A673 (cell line): ENCODE measurements around the gene IBTK. TPM values are rescaled to one million over a fixed set of nuclear protein-coding genes. Genes with fewer than 3 reads are reported as not detected.
"Not testable (repeated sequence)": the region's sequence is repeated elsewhere in the genome, so short reads cannot be mapped to it uniquely, and the experiment has no call there.

ENCODE experiments used
- BruUV-seq: library from RNA; stranded (reverse); fragments of 400-500 nt; replicated peaks from 2 replicates; lab custom pipeline; 2021; lab: Mats Ljungman, UMichigan
- CTCF ChIA-PET: fragments of 300-600 bp; sonication (Branson Sonifier 250); formaldehyde crosslinking; loops from one replicate; lab custom pipeline; 2022; ENCODE audit warnings: antibody characterized with exemption; lab: Charles Lee
- POLR2A ChIA-PET: fragments of 300-600 bp; sonication (Branson Sonifier 250); formaldehyde crosslinking; loops from one replicate; lab custom pipeline; 2022; ENCODE audit warnings: antibody characterized with exemption; ENCODE audit not compliant: low non-redundant PET; lab: Charles Lee
- DNase-seq: peaks from one replicate; pipeline ENCODE4 v3.0.0-alpha.2; 2015; ENCODE audit warnings: low spot score
- H3K27ac ChIP-seq: fragments of 200-600 bp; sonication (generic); 2 replicates; pipeline ENCODE4 v1.5.1; 2016; ENCODE audit warnings: mixed run types, low read depth, mild to moderate bottlenecking, mixed read lengths, antibody characterized with exemption, low read length; ENCODE audit not compliant: poor library complexity, severe bottlenecking
- H3K27me3 ChIP-seq: fragments of 200-600 bp; sonication (generic); replicated peaks from 2 replicates; pipeline ENCODE4 v1.6.1; 2017; ENCODE audit warnings: mixed run types, low read depth, mild to moderate bottlenecking, mixed read lengths, antibody characterized with exemption, low read length; ENCODE audit not compliant: insufficient read depth, poor library complexity
- H3K36me3 ChIP-seq: fragments of 200-600 bp; sonication (generic); 2 replicates; pipeline ENCODE4 v1.6.1; 2016; ENCODE audit warnings: mixed run types, mild to moderate bottlenecking, mixed read lengths, antibody characterized with exemption, low read length; ENCODE audit not compliant: insufficient read depth, poor library complexity, severe bottlenecking
- H3K4me1 ChIP-seq: fragments of 200-600 bp; sonication (generic); 2 replicates; pipeline ENCODE4 v1.6.1; 2017; ENCODE audit warnings: mixed run types, mild to moderate bottlenecking, mixed read lengths, antibody characterized with exemption, low read length; ENCODE audit not compliant: insufficient read depth, poor library complexity, severe bottlenecking
- H3K4me3 ChIP-seq: fragments of 200-600 bp; sonication (generic); 2 replicates; pipeline ENCODE4 v1.5.1; 2016; ENCODE audit warnings: low read depth, mixed run types, mild to moderate bottlenecking, mixed read lengths, low read length; ENCODE audit not compliant: poor library complexity, severe bottlenecking
- H3K9me3 ChIP-seq: fragments of 200-600 bp; sonication (generic); 2 replicates; pipeline ENCODE4 v1.6.1; 2016; ENCODE audit warnings: mixed run types, low read depth, mild to moderate bottlenecking, mixed read lengths, antibody characterized with exemption, low read length; ENCODE audit not compliant: poor library complexity, severe bottlenecking
- EZH2 ChIP-seq: fragments of 200-600 bp; sonication (generic); IDR thresholded peaks from 2 replicates; pipeline ENCODE4 v1.6.1; 2017; ENCODE audit warnings: borderline replicate concordance, low read depth, mild to moderate bottlenecking, mixed read lengths, antibody characterized with exemption, low read length; ENCODE audit not compliant: poor library complexity, severe bottlenecking
- intact Hi-C: fragments of 100-400 bp; cut with micrococcal nuclease; formaldehyde crosslinking; loops from one replicate; pipeline ENCODE4 v1.10.0; 2022; ENCODE audit not compliant: unreplicated experiment
- total RNA-seq: library from RNA; stranded (reverse); gene quantifications from 2 replicates; pipeline ENCODE4 v1.2.3, GENCODE V29; 2021
- TF ChIP-seq, protein P1 (sequence below): fragments of 300-800, 200-600 bp; sonication (generic); conservative IDR thresholded peaks from 2 replicates; pipeline ENCODE4 v1.5.1; 2017; ENCODE audit warnings: low read depth, mild to moderate bottlenecking, antibody characterized with exemption, low read length, moderate library complexity, mixed read lengths

The IBTK gene
- total RNA-seq, 1 experiment from 2014 or later = 41.3 TPM

DNA sequence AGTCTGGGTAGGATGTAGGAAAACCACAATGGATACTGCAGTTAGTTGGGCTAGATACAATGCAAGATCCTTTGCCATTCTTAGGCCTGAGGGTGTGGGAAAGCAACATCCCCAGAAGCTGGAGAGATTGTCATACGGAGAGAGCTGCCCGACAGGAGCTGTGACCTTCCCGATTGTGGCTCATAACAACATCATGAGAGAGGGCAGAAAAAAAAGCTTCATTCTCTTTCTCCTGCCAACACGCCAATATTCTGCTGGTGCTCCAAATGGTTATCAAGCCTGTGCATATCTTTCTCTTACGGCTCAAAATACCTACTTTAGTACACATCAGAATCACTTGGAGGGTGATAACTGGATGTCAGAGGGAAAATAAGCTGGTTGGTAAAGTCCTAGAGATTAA, 81.1 kb downstream of the IBTK start:
- Histone ChIP-seq H3K27ac (no peak overlapping the region), H3K4me3 (no peak overlapping the region), H3K9me3 (no peaks in the 10 kb centered on the region), H3K4me1 (no peaks in the 10 kb centered on the region), H3K27me3 (no peaks in the 10 kb centered on the region), H3K36me3 (peaks cover 22% of the 10 kb centered on the region)
- intact Hi-C loops = no loop called here
- CTCF ChIA-PET = no interaction called here
- POLR2A ChIA-PET = no interaction called here
- BruUV-seq = no TSS peak
- TF ChIP-seq, protein P1, sequence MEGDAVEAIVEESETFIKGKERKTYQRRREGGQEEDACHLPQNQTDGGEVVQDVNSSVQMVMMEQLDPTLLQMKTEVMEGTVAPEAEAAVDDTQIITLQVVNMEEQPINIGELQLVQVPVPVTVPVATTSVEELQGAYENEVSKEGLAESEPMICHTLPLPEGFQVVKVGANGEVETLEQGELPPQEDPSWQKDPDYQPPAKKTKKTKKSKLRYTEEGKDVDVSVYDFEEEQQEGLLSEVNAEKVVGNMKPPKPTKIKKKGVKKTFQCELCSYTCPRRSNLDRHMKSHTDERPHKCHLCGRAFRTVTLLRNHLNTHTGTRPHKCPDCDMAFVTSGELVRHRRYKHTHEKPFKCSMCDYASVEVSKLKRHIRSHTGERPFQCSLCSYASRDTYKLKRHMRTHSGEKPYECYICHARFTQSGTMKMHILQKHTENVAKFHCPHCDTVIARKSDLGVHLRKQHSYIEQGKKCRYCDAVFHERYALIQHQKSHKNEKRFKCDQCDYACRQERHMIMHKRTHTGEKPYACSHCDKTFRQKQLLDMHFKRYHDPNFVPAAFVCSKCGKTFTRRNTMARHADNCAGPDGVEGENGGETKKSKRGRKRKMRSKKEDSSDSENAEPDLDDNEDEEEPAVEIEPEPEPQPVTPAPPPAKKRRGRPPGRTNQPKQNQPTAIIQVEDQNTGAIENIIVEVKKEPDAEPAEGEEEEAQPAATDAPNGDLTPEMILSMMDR = no peak
- TF ChIP-seq EZH2 = no peak
- DNase-seq = no peak

DNA sequence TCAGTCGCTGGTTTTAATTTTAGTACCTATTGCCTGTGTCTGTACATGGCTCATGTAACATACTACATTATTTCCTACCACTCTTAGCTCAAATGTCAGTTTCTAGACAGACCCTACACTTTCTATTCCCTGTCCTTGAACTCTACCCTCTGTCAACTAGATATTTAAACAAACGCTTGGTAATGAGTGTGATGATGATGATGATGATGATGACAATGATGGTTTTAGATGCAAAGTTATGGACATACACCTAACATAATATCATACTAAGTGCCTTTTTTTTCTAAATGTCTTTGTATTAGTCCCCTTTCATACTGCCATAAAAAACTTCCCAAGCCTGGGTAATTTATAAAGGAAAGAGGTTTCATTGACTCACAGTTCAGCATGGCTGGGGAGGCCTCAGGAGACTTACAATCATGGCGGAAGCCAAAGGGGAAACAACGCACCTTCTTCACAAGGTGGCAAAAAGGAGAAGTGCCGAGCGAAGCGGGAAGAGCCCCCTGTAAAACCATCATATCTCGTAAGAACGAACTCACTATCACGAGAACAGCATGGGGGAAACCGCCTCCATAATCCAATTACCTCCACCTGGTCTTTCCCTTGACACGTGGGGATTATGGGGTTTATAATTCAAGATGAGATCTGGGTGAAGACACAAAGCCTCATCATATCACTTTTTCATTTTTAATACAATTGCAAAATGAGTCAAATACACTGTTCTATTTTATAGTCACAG, 87.1 kb downstream of the IBTK start:
- BruUV-seq = no TSS peak

DNA sequence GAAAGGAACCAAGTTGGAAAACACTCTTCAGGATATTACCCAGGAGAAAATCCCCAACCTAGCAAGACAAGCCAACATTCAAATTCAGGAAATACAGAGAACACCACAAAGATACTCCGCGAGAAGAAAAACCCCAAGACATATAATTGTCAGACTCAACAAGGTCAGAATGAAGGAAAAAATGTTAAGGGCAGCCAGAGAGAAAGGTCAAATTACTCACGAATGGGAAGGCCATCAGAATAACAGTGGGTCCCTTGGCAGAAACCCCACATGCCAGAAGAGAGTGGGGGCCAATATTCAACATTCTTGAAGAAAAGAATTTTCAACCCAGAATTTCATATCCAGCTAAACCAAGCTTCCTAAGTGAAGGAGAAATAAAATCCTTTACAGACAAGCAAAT, 94.8 kb downstream of the IBTK start:
- CTCF ChIA-PET, POLR2A ChIA-PET: not testable (repeated sequence)

More for the DNA sequence above, 87.1 kb downstream of the IBTK start:
- POLR2A ChIA-PET = interaction anchor here (0.5 kb wide), 1 partner anchor 1212 kb away, joined by 3 read pairs; no protein-coding TSS in a partner anchor
- no peak overlapping the region for H3K27ac ChIP-seq
- DNase-seq = no peak
- H3K4me1 ChIP-seq = peaks cover 5% of the 10 kb centered on the region
- H3K27me3 ChIP-seq = no peaks in the 10 kb centered on the region
- no peak overlapping the region for H3K4me3 ChIP-seq
- no peaks in the 10 kb centered on the region for H3K9me3 ChIP-seq
- H3K36me3 ChIP-seq = no peaks in the 10 kb centered on the region
- CTCF ChIA-PET = no interaction called here
- intact Hi-C loops = no loop called here
- no peak for TF ChIP-seq EZH2
- TF ChIP-seq, protein P1 = no peak

DNA sequence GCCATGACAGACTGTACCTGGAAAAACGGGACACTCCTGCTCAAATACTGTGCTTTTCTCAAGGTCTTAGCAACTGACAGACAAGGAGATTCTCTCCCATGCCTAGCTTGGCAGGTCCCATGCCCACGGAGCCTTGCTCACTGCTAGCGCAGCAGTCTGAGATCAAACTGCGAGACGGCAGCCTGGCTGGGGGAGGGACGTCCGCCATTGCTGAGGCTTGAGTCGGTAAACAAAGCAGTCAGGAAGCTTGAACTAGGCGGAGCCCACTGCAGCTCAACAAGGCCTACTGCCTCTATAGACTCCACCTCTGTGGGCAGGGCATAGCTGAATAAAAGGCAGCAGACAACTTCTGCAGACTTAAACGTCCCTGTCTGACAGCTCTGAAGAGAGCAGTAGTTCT, 96.4 kb downstream of the IBTK start:
- H3K27me3 ChIP-seq, CTCF ChIA-PET, intact Hi-C loops, H3K4me1 ChIP-seq, POLR2A ChIA-PET, BruUV-seq, DNase-seq, H3K4me3 ChIP-seq, H3K36me3 ChIP-seq, H3K9me3 ChIP-seq, H3K27ac ChIP-seq: not testable (repeated sequence)

More for the DNA sequence above, 94.8 kb downstream of the IBTK start:
- H3K27me3 ChIP-seq, H3K4me3 ChIP-seq, BruUV-seq, intact Hi-C loops, DNase-seq, H3K36me3 ChIP-seq, H3K9me3 ChIP-seq, H3K27ac ChIP-seq, H3K4me1 ChIP-seq: not testable (repeated sequence)
